H9 (cell line): Measurements from ENCODE around the gene IQCE. TPM values are rescaled to one million over a fixed set of nuclear protein-coding genes. Genes with fewer than 3 reads are reported as not detected.

Experiments used
- DNase-seq: peaks from one replicate; pipeline ENCODE4 v3.0.0-alpha.2; 2017
- H2AFZ ChIP-seq: one replicate; pipeline ENCODE4 v1.6.1; 2013; ENCODE audit warnings: mild to moderate bottlenecking, low read length, control low read depth, moderate library complexity
- H2AK5ac ChIP-seq: 2 replicates; pipeline ENCODE4 v1.6.1; 2013; ENCODE audit warnings: low read length, control low read depth, mixed read lengths; ENCODE audit not compliant: insufficient read length
- H2BK120ac ChIP-seq: one replicate; pipeline ENCODE4 v1.6.1; 2013; ENCODE audit warnings: low read depth, mild to moderate bottlenecking, low read length, control low read depth, inconsistent platforms; ENCODE audit not compliant: poor library complexity, severe bottlenecking
- H2BK12ac ChIP-seq: 2 replicates; pipeline ENCODE4 v1.6.1; 2013; ENCODE audit warnings: low read length, control low read depth, mixed read lengths, low read depth; ENCODE audit not compliant: insufficient read length
- H2BK15ac ChIP-seq: 2 replicates; pipeline ENCODE4 v1.6.1; 2013; ENCODE audit warnings: low read depth, low read length, control low read depth
- H2BK20ac ChIP-seq: one replicate; pipeline ENCODE4 v1.6.1; 2013; ENCODE audit warnings: low read depth, mild to moderate bottlenecking, low read length, control low read depth, inconsistent platforms; ENCODE audit not compliant: poor library complexity, severe bottlenecking
- H2BK5ac ChIP-seq: 2 replicates; pipeline ENCODE4 v1.6.1; 2013; ENCODE audit warnings: low read length, control low read depth, mixed read lengths; ENCODE audit not compliant: insufficient read length
- H3K14ac ChIP-seq: 2 replicates; pipeline ENCODE4 v1.6.1; 2013; ENCODE audit warnings: low read length, control low read depth; ENCODE audit not compliant: insufficient read depth
- H3K18ac ChIP-seq: 2 replicates; pipeline ENCODE4 v1.6.1; 2013; ENCODE audit warnings: low read depth, mild to moderate bottlenecking, mixed read lengths, low read length, control low read depth; ENCODE audit not compliant: insufficient read length
- H3K23ac ChIP-seq: 2 replicates; pipeline ENCODE4 v1.6.1; 2013; ENCODE audit warnings: low read length, control low read depth, mixed read lengths, low read depth; ENCODE audit not compliant: insufficient read length
- H3K23me2 ChIP-seq: 2 replicates; pipeline ENCODE4 v1.6.1; 2013; ENCODE audit warnings: low read depth, mild to moderate bottlenecking, mixed read lengths, low read length, control low read depth; ENCODE audit not compliant: insufficient read length, poor library complexity, severe bottlenecking
- H3K27ac ChIP-seq: 2 replicates; pipeline ENCODE4 v1.5.1; 2013; ENCODE audit warnings: low read length, control low read depth, mixed read lengths, low read depth; ENCODE audit not compliant: insufficient read length
- H3K27me3 ChIP-seq: 2 replicates; pipeline ENCODE4 v1.6.1; 2013; ENCODE audit warnings: low read length, control low read depth, inconsistent platforms; ENCODE audit not compliant: insufficient read depth
- H3K4ac ChIP-seq: 2 replicates; pipeline ENCODE4 v1.6.1; 2013; ENCODE audit warnings: low read depth, mild to moderate bottlenecking, control low read depth, inconsistent platforms, low read length, moderate library complexity
- H3K4me1 ChIP-seq: 2 replicates; pipeline ENCODE4 v1.6.1; 2013; ENCODE audit warnings: low read length, control low read depth, inconsistent platforms; ENCODE audit not compliant: insufficient read depth
- H3K4me2 ChIP-seq: 2 replicates; pipeline ENCODE4 v1.6.1; 2013; ENCODE audit warnings: low read length, control low read depth, mixed read lengths; ENCODE audit not compliant: insufficient read length, insufficient read depth
- H3K56ac ChIP-seq: 2 replicates; pipeline ENCODE4 v1.6.1; 2013; ENCODE audit warnings: low read depth, mild to moderate bottlenecking, mixed read lengths, low read length, control low read depth; ENCODE audit not compliant: insufficient read length
- H3K79me1 ChIP-seq: 2 replicates; pipeline ENCODE4 v1.6.1; 2013; ENCODE audit warnings: low read depth, mild to moderate bottlenecking, moderate library complexity, low read length, control low read depth, inconsistent platforms; ENCODE audit not compliant: insufficient read depth, poor library complexity, severe bottlenecking
- H3K79me2 ChIP-seq: 2 replicates; pipeline ENCODE4 v1.6.1; 2013; ENCODE audit warnings: low read length, control low read depth, inconsistent platforms; ENCODE audit not compliant: insufficient read depth
- H3K9ac ChIP-seq: 2 replicates; pipeline ENCODE4 v1.6.1; 2013; ENCODE audit warnings: low read length, control low read depth, mixed read lengths; ENCODE audit not compliant: insufficient read length; ENCODE audit errors: extremely low read depth
- H3K9me3 ChIP-seq: one replicate; pipeline ENCODE4 v1.6.1; 2013; ENCODE audit warnings: low read depth, low read length, inconsistent platforms; ENCODE audit not compliant: control insufficient read depth
- H3T11ph ChIP-seq: one replicate; pipeline ENCODE4 v1.6.1; 2013; ENCODE audit warnings: mild to moderate bottlenecking, low read length, control low read depth, inconsistent platforms
- H4K20me1 ChIP-seq: one replicate; pipeline ENCODE4 v1.6.1; 2013; ENCODE audit not compliant: control insufficient read depth, insufficient read length, insufficient read depth
- H4K5ac ChIP-seq: 2 replicates; pipeline ENCODE4 v1.6.1; 2013; ENCODE audit warnings: low read depth, mild to moderate bottlenecking, mixed read lengths, low read length, control low read depth; ENCODE audit not compliant: insufficient read length
- H4K8ac ChIP-seq: replicated peaks from 2 replicates; pipeline ENCODE4 v1.6.1; 2013; ENCODE audit warnings: low read length, control low read depth, mixed read lengths, low read depth; ENCODE audit not compliant: insufficient read length
- H4K91ac ChIP-seq: 2 replicates; pipeline ENCODE4 v1.6.1; 2013; ENCODE audit warnings: low read depth, mild to moderate bottlenecking, moderate library complexity, mixed read lengths, low read length, control low read depth; ENCODE audit not compliant: insufficient read length
- H3K27ac Mint-ChIP-seq, 3 experiments: 2 replicates in 2 of 3; 3 replicates in 1 of 3; pipeline ENCODE4 v1.8.0; 2020 to 2021; ENCODE audit warnings: mixed read lengths in 3 of 3, mild to moderate bottlenecking in 1 of 3, moderate library complexity in 1 of 3
- H3K27me3 Mint-ChIP-seq: 2 replicates; pipeline ENCODE4 v1.8.0; 2021; ENCODE audit warnings: low read depth, mild to moderate bottlenecking, moderate library complexity, mixed read lengths
- H3K36me3 Mint-ChIP-seq, 3 experiments: 2 replicates in 2 of 3; 3 replicates in 1 of 3; pipeline ENCODE4 v1.8.0; 2020 to 2021; ENCODE audit warnings: low read depth in 3 of 3, mixed read lengths in 3 of 3; ENCODE audit not compliant: insufficient read depth in 1 of 3
- H3K4me1 Mint-ChIP-seq, 2 experiments: 2 replicates each; pipeline ENCODE4 v1.8.0; 2020; ENCODE audit warnings: mixed read lengths in 2 of 2
- H3K4me3 Mint-ChIP-seq, 2 experiments: 2 replicates in 1 of 2; 3 replicates in 1 of 2; pipeline ENCODE4 v1.8.0; 2020 to 2021; ENCODE audit warnings: mild to moderate bottlenecking in 2 of 2, mixed read lengths in 2 of 2, moderate library complexity in 1 of 2
- H3K9me3 Mint-ChIP-seq, 2 experiments: 2 replicates in 1 of 2; 3 replicates in 1 of 2; pipeline ENCODE4 v1.8.0; 2020; ENCODE audit warnings: mild to moderate bottlenecking in 2 of 2, mixed read lengths in 2 of 2, moderate library complexity in 1 of 2
- WGBS: extraction: QIAGEN DNeasy Blood & Tissue Kit; methylation state at CpG from one replicate; pipeline ENCODE4 v1.1.7; 2013; ENCODE audit warnings: missing lambda C conversion rate, low lambda C conversion rate, mixed read lengths; ENCODE audit not compliant: insufficient read length; ENCODE audit errors: extremely low coverage; 5-methylcytosine and 5-hydroxymethylcytosine counted together
- long read RNA-seq: library from polyadenylated mRNA; unstranded; transcript quantifications from one replicate; pipeline ENCODE4 v2.0.0, GENCODE V29; 2020
- total RNA-seq: library from RNA; stranded (reverse); gene quantifications from 2 replicates; pipeline ENCODE4 v1.2.1, GENCODE V29; 2021
- TF ChIP-seq, protein P1 (sequence below): fragments of 200-600 bp; sonication (generic); conservative IDR thresholded peaks from 3 replicates; pipeline ENCODE4 v1.8.0; 2021; ENCODE audit warnings: antibody characterized with exemption, mild to moderate bottlenecking

Gene IQCE
- 6.7 and 7.0 TPM in 2 replicates for total RNA-seq
- long read RNA-seq, full-length matches to known transcripts = 2 of 14 reads
- long read RNA-seq, partial matches to known transcripts = 7 of 14 reads
- long read RNA-seq, other reads (novel, unspliced or antisense) = 5 of 14 reads

DNA sequence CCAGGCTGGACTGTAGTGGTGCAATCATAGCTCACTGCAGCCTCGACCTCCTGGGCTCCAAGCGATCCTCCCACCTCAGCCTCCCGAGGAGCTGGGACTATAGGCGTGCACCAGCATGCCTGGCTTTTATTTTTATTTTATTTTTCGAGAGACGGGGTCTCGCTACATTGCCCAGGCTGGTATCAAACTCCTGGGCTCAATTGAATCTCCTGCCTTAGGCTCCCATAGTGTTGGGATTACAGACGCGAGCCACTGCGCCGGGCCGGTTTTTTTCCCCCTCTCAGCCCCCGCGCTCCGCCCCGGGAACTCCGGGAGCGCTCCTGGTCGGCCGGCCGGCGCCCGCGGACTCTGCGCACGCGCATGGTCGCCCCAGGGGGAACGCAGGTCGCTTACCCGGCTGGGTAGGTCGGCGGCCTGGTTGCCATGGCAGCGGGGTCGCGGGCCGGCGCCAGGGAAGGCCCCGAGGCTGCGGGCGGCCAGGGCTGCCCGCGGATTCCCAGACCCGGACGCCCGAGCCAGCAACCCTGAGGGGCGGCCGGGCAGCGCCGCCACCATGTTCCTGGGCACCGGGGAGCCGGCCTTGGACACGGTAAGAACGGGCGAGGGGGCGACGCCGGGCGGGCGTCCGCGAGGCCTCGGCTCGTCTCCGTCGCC lies at the start of gene IQCE:
Gene IQCE (plus strand): TSS at position 351 of the 654 bp plus-strand sequence. CDS start 203 bp downstream, at position 554.
- no CpG with 5 or more reads among the region's 66 CpGs for WGBS
- H3K27ac Mint-ChIP-seq = no peak within 1 kb of the TSS
- H3K27ac ChIP-seq = no peak within 1 kb of the TSS

More for the DNA sequence above, at the start of gene IQCE:
- Histone ChIP-seq H2BK20ac (no peak within 1 kb of the TSS), H3T11ph (no peak within 1 kb of the TSS), H3K9me3 (no peaks in the 10 kb centered on the region), H3K27me3 (no peaks in the 10 kb centered on the region), H2AFZ (no peak within 1 kb of the TSS), H3K4me2 (peak within 1 kb of the TSS; percentile 59), H3K23me2 (peaks cover 11% of the 10 kb centered on the region), H2BK15ac (no peak within 1 kb of the TSS), H4K5ac (no peak within 1 kb of the TSS), H3K18ac (no peak within 1 kb of the TSS), H3K4me1 (no peaks in the 10 kb centered on the region), H3K9ac (no peak within 1 kb of the TSS), H2BK120ac (no peak within 1 kb of the TSS), H3K56ac (no peak within 1 kb of the TSS), H3K79me1 (no peaks in the 10 kb centered on the region), H3K4ac (no peak within 1 kb of the TSS), H3K14ac (no peak within 1 kb of the TSS), H4K8ac (no peak within 1 kb of the TSS), H4K91ac (no peak within 1 kb of the TSS), H2BK5ac (no peak within 1 kb of the TSS), H2BK12ac (no peak within 1 kb of the TSS), H2AK5ac (no peak within 1 kb of the TSS), H4K20me1 (no peaks in the 10 kb centered on the region), H3K23ac (no peak within 1 kb of the TSS), H3K79me2 (no peaks in the 10 kb centered on the region)
- TF ChIP-seq, protein P1, sequence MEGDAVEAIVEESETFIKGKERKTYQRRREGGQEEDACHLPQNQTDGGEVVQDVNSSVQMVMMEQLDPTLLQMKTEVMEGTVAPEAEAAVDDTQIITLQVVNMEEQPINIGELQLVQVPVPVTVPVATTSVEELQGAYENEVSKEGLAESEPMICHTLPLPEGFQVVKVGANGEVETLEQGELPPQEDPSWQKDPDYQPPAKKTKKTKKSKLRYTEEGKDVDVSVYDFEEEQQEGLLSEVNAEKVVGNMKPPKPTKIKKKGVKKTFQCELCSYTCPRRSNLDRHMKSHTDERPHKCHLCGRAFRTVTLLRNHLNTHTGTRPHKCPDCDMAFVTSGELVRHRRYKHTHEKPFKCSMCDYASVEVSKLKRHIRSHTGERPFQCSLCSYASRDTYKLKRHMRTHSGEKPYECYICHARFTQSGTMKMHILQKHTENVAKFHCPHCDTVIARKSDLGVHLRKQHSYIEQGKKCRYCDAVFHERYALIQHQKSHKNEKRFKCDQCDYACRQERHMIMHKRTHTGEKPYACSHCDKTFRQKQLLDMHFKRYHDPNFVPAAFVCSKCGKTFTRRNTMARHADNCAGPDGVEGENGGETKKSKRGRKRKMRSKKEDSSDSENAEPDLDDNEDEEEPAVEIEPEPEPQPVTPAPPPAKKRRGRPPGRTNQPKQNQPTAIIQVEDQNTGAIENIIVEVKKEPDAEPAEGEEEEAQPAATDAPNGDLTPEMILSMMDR = no peak
- H3K4me3 Mint-ChIP-seq = peak within 1 kb of the TSS; percentile 65 to 77
- peaks cover 10% of the 10 kb centered on the region in 2 experiments for H3K4me1 Mint-ChIP-seq
- H3K27me3 Mint-ChIP-seq = peaks cover 5% of the 10 kb centered on the region; the same call in 1 of the 2 replicates
- DNase-seq = peak; percentile 95
- H3K9me3 Mint-ChIP-seq = no peaks in the 10 kb centered on the region
- peaks cover 3 to 9% (median 4%) of the 10 kb centered on the region in 3 experiments; a peak in 6 of 7 replicates for H3K36me3 Mint-ChIP-seq
